Measurements from ENCODE around the gene CFAP299.

CFAP299 gene

DNA sequence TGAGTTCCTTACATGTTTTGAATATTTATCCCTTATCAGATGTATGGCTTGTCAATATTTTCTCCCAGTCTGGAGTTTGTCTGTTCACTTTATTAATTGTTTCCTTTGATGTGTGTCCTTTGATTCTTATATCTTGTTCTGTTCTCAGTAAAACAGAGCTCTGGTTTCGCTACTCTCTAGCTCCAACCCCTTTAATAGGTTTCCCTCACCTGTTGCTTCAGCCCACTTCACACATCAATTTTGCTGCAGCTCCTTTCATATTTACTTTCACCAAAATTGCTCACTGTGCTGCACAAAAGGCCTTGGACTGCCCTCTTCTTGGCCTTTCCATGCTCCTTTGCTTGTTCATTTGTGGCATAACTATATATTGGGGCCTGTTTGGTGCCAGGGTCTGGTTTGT, 85.1 kb downstream of the CFAP299 start:
- DNase-seq (ENCODE audit: insufficient read length, low spot score) = no peak

DNA sequence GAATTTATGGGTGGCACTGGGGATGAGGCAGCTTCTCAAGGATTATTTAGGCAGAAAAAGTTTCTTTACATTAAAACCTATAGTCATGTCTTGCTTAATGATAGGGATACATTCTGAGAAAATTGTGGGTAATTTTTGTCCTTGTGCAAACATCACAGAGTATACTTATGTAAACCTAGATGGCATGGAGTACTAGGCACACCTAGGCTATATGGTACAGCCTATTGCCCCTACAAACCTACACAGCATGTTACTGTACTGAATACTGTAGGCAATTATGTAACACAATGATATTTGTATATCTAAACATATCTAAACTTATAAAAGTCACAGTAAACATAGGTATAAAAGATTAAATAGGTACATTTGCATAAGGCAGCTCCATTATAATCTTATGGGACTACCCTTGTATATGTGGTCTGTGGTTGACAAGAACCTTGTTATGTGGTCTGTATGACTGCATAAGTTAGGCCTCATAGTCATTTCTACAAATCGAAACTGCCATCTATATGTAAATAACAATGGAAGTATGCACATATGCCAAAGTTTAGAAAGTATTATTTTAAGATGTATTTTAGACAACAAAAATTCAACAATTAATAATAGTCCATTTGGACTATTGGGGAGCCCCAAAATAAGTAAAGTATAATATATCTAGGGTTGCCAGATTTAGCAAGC, 87.3 kb downstream of the CFAP299 start:
- no peak for DNase-seq (ENCODE audit: insufficient read length, low spot score)
- FAIRE-seq = no peak
- TF ChIP-seq CTCF (IDR thresholded peaks at IDR 0.05; ENCODE audit: insufficient read depth, missing control alignments) = no peak

More for the DNA sequence above, 85.1 kb downstream of the CFAP299 start:
- FAIRE-seq = no peak
- no peak for TF ChIP-seq CTCF (IDR thresholded peaks at IDR 0.05; ENCODE audit: insufficient read depth, missing control alignments)

DNA sequence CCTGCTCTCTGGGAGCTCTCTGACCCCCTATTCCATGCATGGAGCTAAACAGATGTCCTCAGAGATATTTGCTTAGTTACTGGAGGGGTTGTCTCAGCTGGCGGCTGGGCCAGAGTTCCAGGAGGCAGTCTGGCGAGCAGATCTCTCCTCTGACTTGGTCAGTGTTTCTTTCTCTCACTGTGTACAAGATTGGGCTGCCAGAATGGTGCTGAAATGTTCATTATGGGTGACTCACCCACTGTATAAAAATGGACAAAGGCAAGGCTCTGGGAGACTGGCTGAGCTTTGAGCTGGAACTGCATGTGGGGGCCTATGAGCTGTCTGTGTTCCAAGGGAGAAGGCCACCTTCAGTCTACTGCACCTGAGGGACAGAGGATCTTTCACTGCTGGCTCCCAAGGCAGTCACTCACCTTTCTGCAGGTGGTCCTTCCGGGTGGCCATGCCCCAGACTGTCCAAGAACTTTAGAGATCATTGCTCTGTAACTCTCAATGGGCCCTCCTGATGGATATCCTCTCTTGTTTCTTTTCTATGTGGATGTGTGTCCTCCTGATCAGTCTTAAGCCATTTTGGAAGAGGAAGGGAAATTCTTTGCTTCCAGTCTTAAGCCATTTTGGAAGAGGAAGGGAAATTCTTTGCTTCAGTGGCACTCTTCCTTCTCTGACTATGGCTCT, 88.2 kb downstream of the CFAP299 start:
- FAIRE-seq = no peak
- no peak for TF ChIP-seq CTCF (IDR thresholded peaks at IDR 0.05; ENCODE audit: insufficient read depth, missing control alignments)
- DNase-seq (ENCODE audit: insufficient read length, low spot score) = no peak

DNA sequence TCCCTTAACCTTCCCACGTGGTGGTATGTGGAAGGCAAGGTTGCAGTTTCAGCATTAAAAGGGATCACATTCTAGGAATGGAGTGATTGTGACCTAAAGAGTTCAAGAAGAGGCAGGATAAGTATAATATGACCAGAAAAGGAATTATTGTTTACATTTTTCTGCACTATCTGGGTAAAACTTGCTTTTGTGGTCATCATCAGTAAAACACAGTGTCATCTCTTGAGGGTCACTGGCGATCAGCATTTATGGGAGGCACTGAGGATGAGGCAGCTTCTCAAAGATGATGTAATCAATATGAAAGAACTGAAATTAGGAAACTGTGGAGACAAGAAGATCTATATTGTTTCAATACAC, 88.7 kb downstream of the CFAP299 start:
- TF ChIP-seq CTCF (IDR thresholded peaks at IDR 0.05; ENCODE audit: insufficient read depth, missing control alignments) = no peak
- DNase-seq (ENCODE audit: insufficient read length, low spot score) (no peak), FAIRE-seq (no peak)

- DNase-seq (ENCODE audit: insufficient read length, low spot score) (no peak), FAIRE-seq (no peak)
- TF ChIP-seq CTCF (IDR thresholded peaks at IDR 0.05; ENCODE audit: insufficient read depth, missing control alignments) = no peak
Observed at GRCh38 chr4:80425124-80426100, 89.9 kb downstream of the CFAP299 start.

DNA sequence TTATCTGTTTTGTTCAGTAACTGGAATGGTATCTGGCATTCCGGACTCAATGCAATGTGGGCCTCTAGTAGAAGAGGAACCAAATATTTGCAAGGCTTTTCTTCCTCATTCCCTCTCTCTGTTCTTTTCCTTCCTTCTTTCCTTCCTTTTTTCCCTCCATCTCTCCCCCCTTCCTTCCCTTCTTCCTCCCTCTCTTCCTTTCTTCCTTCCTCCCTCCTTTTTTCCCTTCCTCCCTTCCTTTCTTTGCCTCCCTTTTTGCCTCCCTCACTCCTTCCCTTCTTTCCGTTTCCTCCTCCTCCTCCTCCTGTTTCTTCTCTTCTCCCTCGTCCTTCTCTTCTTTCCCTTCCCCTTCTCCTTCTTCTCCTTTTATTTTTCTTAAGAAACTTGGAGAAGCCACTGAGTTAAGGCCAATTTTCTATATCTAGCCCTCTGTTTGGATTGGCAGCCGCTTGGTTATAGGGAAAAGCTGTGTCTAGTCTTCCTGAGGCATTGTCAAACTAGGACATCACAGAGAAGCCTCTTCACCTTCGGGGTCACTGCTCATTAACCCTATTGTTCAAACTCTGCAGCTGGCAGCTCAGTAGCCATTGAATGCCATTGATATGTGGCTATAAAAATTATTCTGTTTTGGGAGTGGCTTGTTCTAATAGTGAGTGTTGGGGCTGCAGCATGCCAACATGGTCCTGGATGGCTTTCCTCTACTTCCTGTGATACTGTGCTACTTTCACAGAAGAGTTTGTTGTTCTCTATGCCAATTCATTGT, 95.9 kb downstream of the CFAP299 start:
- no peak for DNase-seq (ENCODE audit: insufficient read length, low spot score)
- FAIRE-seq = no peak
- TF ChIP-seq CTCF (IDR thresholded peaks at IDR 0.05; ENCODE audit: insufficient read depth, missing control alignments) = no peak

All from D721Med (cell line).